Adrenal gland (tissue), 12 donors: ENCODE data around the gene CHRNB4. TPM values are rescaled to one million over a fixed set of nuclear protein-coding genes. Genes with fewer than 3 reads are reported as not detected.

Source experiments
- DNase-seq, 7 donors: peaks; one replicate each; pipeline ENCODE4 v3.0.0-alpha.2; 2019 to 2020
- H3K27ac ChIP-seq, 5 donors: fragments of 200-600 bp; sonication (generic) in 4 of 5; 1 replicate in 3 of 5; 2 replicates in 2 of 5; pipeline versions ENCODE4 v1.5.1 to v1.8.0; 2016 to 2020; ENCODE audit warnings: mild to moderate bottlenecking in 1 of 5
- H3K27me3 ChIP-seq: fragments of 200-600 bp; 2 replicates; pipeline ENCODE4 v1.8.0; 2021
- H3K36me3 ChIP-seq, 2 donors: fragments of 200-600 bp; replicated peaks in 1 of 2; 1 replicate in 1 of 2; 2 replicates in 1 of 2; pipeline versions ENCODE4 v1.5.1 to v1.8.0; 2018 to 2022
- H3K4me1 ChIP-seq, 2 donors: fragments of 200-600 bp; replicated peaks in 1 of 2; 1 replicate in 1 of 2; 2 replicates in 1 of 2; pipeline versions ENCODE4 v1.5.1 to v1.8.0; 2018 to 2021
- H3K4me3 ChIP-seq, 4 donors: fragments of 200-600 bp; sonication (generic) in 3 of 4; one replicate each; pipeline ENCODE4 v1.5.1; 2016 to 2018
- H3K9me3 ChIP-seq, 3 donors: fragments of 200-600 bp; sonication (generic) in 1 of 3; replicated peaks in 1 of 3; 1 replicate in 2 of 3; 2 replicates in 1 of 3; pipeline versions ENCODE4 v1.5.1 to v1.8.0; 2016 to 2021
- CTCF ChIP-seq, 6 experiments: fragments of 450-650 bp in 4 of 6; fragments of 200-600 bp in 2 of 6; sonication (generic) in 1 of 6; IDR thresholded peaks; 1 replicate in 5 of 6; 2 replicates in 1 of 6; pipeline versions ENCODE4 v1.5.1 to v1.8.0; 2016 to 2021; ENCODE audit warnings: antibody characterized with exemption in 6 of 6, mild to moderate bottlenecking in 2 of 6, moderate library complexity in 1 of 6
- POLR2A ChIP-seq, 2 donors: fragments of 450-650 bp; IDR thresholded peaks; one replicate each; pipeline ENCODE4 v1.6.1; 2017; ENCODE audit warnings: antibody characterized with exemption in 2 of 2, mild to moderate bottlenecking in 2 of 2, moderate library complexity in 1 of 2
- WGBS, 4 donors: extraction: QIAGEN DNeasy Blood & Tissue Kit in 2 of 4; methylation state at CpG; one replicate each; pipeline versions ENCODE4 v1.1.5 to v1.1.7; 2013 to 2017; 5-methylcytosine and 5-hydroxymethylcytosine counted together
- intact Hi-C, 2 donors: fragments of 100-400 bp; cut with DNase I; formaldehyde crosslinking; loops; one replicate each; pipeline versions ENCODE4 v1.14.1 to v1.15.0; 2022 to 2023
- polyA plus RNA-seq, 3 donors: library from polyadenylated mRNA; stranded (reverse); fragments of 200-250 nt in 2 of 3; fragments of 350-450 nt in 1 of 3; fragmentation: Illumina TruSeq in 1 of 3; extraction: RNeasy Lipid Tissue Mini Kit (QIAGEN cat#74804) in 1 of 3; gene quantifications; one replicate each; pipeline ENCODE4 v1.2.3, GENCODE V29; 2013 to 2014
- small RNA-seq, 2 donors: library from RNA; depleted of rRNA; stranded (forward); fragments of <200 nt; gene quantifications; one replicate each; pipeline ENCODE3, GENCODE V24; 2016
- total RNA-seq, 9 donors: library from RNA; depleted of rRNA in 4 of 9; stranded (reverse); fragments of >200 nt in 4 of 9; fragments of 120-200 nt in 1 of 9; fragmentation: NEBNext Ultra II Directional in 1 of 9; extraction: Animal tissue kit (Norgen Biotek cat#: 25700) in 1 of 9; gene quantifications; one replicate each; pipeline versions ENCODE4 v1.1.0 to v1.2.4, GENCODE V29; 2013 to 2023
- donor health status: healthy with polysubstance abuse.
- donor health status: Bipolar disorder and iron deficiency.
- donor health status: DM: yes; HTN: yes; CAD: no.
- donor health status: DM: no; HTN: no; CAD: no.
- donor health status: DM: no; HTN: no; CAD: no.
- donor health status: DM: yes; HTN: yes; CAD: no.

The CHRNB4 gene
- total and polyA plus RNA-seq, 12 donors: 0.24 to 5.7 (median 1.2) TPM

GRCh38 chr15:78574944-78575343 lies 66.1 kb downstream of the CHRNB4 start:
- WGBS, 4 donors: 82 to 100% (median 88%) methylated on average over 1 of the region's 1 CpG
- H3K4me3 ChIP-seq: no peak overlapping the region
- no peak for DNase-seq
- TF ChIP-seq CTCF (IDR thresholded peaks at IDR 0.05) (no peak), POLR2A (IDR thresholded peaks at IDR 0.05) (no peak)
- H3K4me1 ChIP-seq: no peaks in the 10 kb centered on the region
- H3K27me3 ChIP-seq: peaks cover 10% of the 10 kb centered on the region
- no peak overlapping the region for H3K27ac ChIP-seq
- no peaks in the 10 kb centered on the region for H3K9me3 ChIP-seq
- H3K36me3 ChIP-seq: no peaks in the 10 kb centered on the region
- intact Hi-C loops: no loop called here

Small RNAs within 50 kb of the gene (small RNA-seq; reads per million reads assigned to genes)
- 0 reads per million in 2 donors for gene AC067863.2

Other genes with a start within 250 kb of the CHRNB4 start
- gene IREB2, start 203.0 kb downstream of the CHRNB4 start, total RNA-seq: 100 to 1,000 TPM in 2 of 9 donors, 10 to 100 TPM in 7; 54.8 to 148 (median 89.8) TPM
- 10 to 100 TPM; 11.8 to 57.5 (median 25.8) TPM for gene IREB2, start 203.0 kb downstream of the CHRNB4 start, polyA plus RNA-seq
- 10 to 100 TPM in 2 of 9 donors, 1 to 10 TPM in 7; 3.2 to 17.1 (median 7.5) TPM for gene HYKK, start 133.6 kb downstream of the CHRNB4 start, total RNA-seq
- gene HYKK, start 133.6 kb downstream of the CHRNB4 start, polyA plus RNA-seq: 1 to 10 TPM; 3.1 to 7.0 (median 5.5) TPM
- gene PSMA4, start 100.8 kb downstream of the CHRNB4 start, total RNA-seq: 100 to 1,000 TPM in 8 of 9 donors, 10 to 100 TPM in 1; 86.3 to 410 (median 145) TPM
- 100 to 1,000 TPM; 126 to 372 (median 173) TPM for gene PSMA4, start 100.8 kb downstream of the CHRNB4 start, polyA plus RNA-seq
- 1 to 10 TPM in 4 of 9 donors, under 1 TPM in 4, not detected in 1; 0.18 to 1.7 (median 1.1) TPM for gene CHRNA5, start 75.7 kb downstream of the CHRNB4 start, total RNA-seq
- gene CHRNA5, start 75.7 kb downstream of the CHRNB4 start, polyA plus RNA-seq: 1 to 10 TPM; 1.0 to 1.7 (median 1.6) TPM
- 10 to 100 TPM in 3 of 9 donors, 1 to 10 TPM in 3, under 1 TPM in 3; 0.43 to 62.6 (median 3.2) TPM for gene CHRNA3, start 20.2 kb downstream of the CHRNB4 start, total RNA-seq
- 10 to 100 TPM; 16.1 to 57.1 (median 40.7) TPM for gene CHRNA3, start 20.2 kb downstream of the CHRNB4 start, polyA plus RNA-seq
- gene ADAMTS7, start 170.3 kb upstream of the CHRNB4 start, total RNA-seq: 10 to 100 TPM in 4 of 9 donors, 1 to 10 TPM in 5; 2.1 to 13.5 (median 9.5) TPM
- gene ADAMTS7, start 170.3 kb upstream of the CHRNB4 start, polyA plus RNA-seq: 10 to 100 TPM in 2 of 3 donors, under 1 TPM in 1; 0.70 to 27.7 (median 15.4) TPM
- 100 to 1,000 TPM; 190 to 485 (median 354) TPM for gene MORF4L1, start 231.7 kb upstream of the CHRNB4 start, total RNA-seq
- gene MORF4L1, start 231.7 kb upstream of the CHRNB4 start, polyA plus RNA-seq: 100 to 1,000 TPM in 2 of 3 donors, 10 to 100 TPM in 1; 99.8 to 935 (median 228) TPM